T-helper 2 cell treated with Interferon-gamma antibody and Interleukin-4, amounts not matched to agents 5 μg/mL and 100 μg/mL, for 36 hours (primary cell): Measurements from ENCODE around the gene NUP214.

Experiments used
- DNase-seq: peaks from one replicate; pipeline ENCODE4 v3.0.0; 2021; ENCODE audit warnings: low spot score
- H3K27ac Mint-ChIP-seq: one replicate; pipeline ENCODE4 v1.8.0; 2021; ENCODE audit warnings: mild to moderate bottlenecking, mixed read lengths
- H3K27me3 Mint-ChIP-seq: one replicate; pipeline ENCODE4 v1.8.0; 2021; ENCODE audit warnings: low read depth, mixed read lengths
- H3K36me3 Mint-ChIP-seq: one replicate; pipeline ENCODE4 v1.8.0; 2021; ENCODE audit warnings: low read depth, mixed read lengths
- H3K4me1 Mint-ChIP-seq: one replicate; pipeline ENCODE4 v1.8.0; 2021; ENCODE audit warnings: low read depth, mixed read lengths
- H3K4me3 Mint-ChIP-seq: one replicate; pipeline ENCODE4 v1.8.0; 2022; ENCODE audit warnings: mild to moderate bottlenecking, moderate library complexity, mixed read lengths
- H3K9me3 Mint-ChIP-seq: one replicate; pipeline ENCODE4 v1.8.0; 2021; ENCODE audit warnings: mixed read lengths

Gene NUP214

DNA sequence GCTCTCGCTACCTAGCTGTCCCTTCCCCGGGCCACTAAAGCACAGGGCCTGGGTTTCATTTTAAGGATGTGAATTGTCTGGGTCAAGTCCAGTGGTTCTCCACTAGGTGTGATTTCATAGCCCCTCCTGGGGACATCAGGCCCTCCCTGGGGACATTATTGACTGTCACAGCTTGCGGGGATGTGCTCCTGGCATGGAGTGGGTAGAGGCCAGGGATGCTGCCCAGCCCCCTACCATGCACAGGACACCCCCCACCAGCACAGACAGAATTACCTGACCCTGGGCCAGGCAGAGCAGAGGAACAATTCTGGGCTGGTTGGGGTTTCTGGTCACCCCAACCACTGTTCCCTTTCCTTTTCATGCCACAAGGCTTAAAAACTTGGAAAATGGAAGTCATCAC, 146.8 kb downstream of the NUP214 start:
- Mint-ChIP-seq H3K36me3 (peaks cover 67% of the 10 kb centered on the region), H3K4me1 (peaks cover 41% of the 10 kb centered on the region), H3K27ac (peak overlapping the region; percentile 96), H3K9me3 (no peaks in the 10 kb centered on the region), H3K4me3 (peak overlapping the region; percentile 89), H3K27me3 (no peaks in the 10 kb centered on the region)
- no peak for DNase-seq

DNA sequence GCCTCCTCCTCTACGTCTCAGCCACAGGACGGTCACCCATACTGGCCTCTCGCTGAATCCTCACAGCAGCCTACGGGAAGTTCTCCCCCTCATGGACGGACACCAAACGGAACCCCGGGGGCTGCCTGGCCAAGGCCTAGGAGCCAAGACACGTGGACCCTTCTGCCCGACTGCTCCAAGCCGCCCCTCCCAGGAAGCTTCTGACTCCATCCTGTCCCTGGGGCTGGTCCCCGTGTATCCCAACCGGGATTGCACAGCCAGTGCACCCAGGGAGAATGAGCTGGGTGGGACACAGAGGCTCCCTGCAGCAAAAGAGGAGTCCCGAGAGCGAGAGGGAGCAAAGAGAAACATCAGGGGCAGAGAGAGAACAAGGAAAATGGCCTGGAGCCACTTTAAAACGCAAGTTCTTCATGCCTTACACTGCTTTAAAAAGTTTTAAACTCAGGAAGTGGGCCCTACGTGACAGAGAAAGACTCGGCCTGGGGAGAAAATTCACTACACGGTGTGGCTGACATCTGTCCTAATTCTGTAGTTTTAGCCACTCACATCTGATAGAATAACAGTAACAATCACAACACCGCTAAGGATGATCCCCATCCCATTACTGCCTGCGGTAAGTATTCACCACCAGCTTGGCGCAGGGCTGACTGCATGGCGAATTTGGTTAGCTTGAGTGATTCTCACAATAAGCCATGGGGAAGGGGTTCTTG, 147.9 kb downstream of the NUP214 start:
- Mint-ChIP-seq H3K4me1 (peaks cover 38% of the 10 kb centered on the region), H3K9me3 (no peaks in the 10 kb centered on the region), H3K36me3 (peaks cover 66% of the 10 kb centered on the region), H3K4me3 (peak overlapping the region; percentile 89), H3K27ac (peak overlapping the region; percentile 96), H3K27me3 (no peaks in the 10 kb centered on the region)
- no peak for DNase-seq

DNA sequence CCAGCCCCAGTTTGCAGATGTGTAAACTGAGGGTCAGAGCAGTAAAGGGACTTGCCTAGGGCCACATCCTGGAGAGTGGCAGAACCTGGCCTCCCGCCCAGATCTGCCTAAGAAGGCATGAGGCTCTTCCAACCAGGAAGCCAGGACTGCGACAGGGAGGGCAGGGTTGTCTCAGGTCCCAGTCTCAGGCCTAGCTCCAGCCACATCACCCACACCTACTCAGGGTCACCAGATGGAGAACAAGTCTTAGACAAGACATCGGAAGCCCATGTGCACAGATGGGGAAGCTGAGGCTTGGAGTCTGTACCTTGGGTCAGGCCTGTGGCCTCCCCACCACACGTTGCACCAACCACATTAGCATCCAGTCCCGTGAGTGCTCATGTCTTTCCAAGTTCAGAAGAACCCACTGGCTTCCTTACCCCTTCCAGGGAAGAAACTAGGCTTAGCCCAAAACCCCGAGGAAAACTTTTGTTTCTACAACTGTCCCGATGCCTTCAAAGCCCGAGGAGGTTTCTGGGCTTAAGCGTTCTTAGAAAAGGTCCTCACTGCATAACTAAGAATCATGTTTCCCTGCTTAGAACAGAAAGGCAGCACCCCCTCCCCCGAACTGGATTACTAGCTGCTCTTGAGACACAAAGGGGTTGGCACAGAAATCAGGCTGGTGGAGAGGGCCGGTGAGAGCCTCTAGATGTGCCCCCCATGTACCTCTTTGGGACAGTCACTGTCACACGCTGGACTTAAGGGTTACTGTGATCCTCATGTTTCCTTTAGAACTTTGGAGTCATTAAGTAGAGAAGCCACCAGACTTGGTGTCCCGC, 148.7 kb downstream of the NUP214 start:
- Mint-ChIP-seq H3K36me3 (peaks cover 64% of the 10 kb centered on the region), H3K27me3 (no peaks in the 10 kb centered on the region), H3K27ac (peak overlapping the region; percentile 96), H3K9me3 (no peaks in the 10 kb centered on the region), H3K4me1 (peaks cover 43% of the 10 kb centered on the region), H3K4me3 (peak overlapping the region; percentile 89)
- no peak for DNase-seq

DNA sequence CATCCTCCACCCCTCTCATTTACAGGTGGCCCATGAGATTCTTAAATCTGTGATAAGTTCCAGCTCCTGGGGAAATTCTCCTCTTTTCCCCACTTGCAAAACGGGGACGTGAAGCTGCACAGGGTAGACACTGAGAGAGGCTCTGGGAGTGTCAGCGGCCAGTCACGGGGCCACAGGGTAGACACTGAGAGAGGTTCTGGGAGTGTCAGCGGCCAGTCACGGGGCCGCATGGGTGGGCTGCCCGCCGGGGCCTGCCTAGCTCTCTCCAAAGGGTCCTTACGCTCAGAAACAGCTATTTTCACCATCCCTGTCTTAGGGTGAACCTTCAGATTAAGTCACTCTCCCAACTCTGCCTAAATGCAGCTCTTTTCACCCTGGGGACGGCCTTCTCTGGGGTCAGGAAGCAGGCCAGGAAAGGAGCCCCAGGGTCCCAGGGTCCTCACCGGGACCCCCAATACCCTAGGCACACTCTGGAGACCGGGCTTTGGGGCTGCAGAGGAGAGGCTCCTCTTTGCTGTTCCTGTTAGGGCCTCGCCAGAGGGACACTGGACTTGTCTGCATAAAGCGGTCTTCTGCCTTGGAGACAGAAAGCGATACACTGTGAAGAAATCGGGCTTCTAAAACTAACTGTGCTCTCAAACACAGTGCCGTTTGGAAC, 149.4 kb downstream of the NUP214 start:
- Mint-ChIP-seq H3K4me3 (peak overlapping the region; percentile 89), H3K27me3 (no peaks in the 10 kb centered on the region), H3K9me3 (no peaks in the 10 kb centered on the region), H3K27ac (peak overlapping the region; percentile 96), H3K36me3 (peaks cover 62% of the 10 kb centered on the region), H3K4me1 (peaks cover 40% of the 10 kb centered on the region)
- DNase-seq: no peak

DNA sequence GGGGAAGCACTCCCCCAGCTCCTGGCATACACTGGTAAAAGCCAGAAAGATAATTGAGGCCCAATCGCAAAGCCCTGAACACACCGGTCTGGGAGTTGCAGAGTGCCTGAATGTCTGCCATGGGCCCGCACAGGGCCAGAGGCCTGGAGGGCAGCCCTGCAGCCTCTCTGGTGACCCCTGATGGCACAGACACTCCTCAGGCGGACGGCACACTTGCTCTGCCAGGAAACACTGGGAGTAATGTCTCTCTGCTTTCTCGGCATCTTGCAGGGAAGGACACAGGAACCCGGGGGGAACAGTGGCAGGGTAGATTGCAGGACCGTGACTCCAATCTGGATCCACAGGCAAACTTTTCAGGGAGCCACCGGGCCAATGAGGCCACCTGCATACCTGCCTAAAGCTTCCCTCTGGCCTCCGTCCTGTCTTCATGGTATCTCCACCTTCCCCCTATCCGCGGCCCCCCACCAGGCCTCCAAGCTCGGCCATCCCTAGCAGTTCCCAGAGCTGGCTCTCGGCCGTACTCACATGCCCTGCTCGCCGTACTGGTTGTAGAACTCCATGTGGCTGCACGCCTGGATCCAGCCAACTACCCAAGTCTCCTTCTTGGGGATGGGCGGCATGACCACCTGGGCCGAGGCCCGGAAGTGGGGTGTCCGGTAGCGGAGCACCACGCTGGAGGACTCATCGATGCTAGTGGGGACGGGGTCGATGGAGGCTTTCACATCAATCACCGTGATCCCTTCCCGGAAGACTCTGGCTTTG, 150.1 kb downstream of the NUP214 start:
- peak overlapping the region; percentile 96 for H3K27ac Mint-ChIP-seq
- peaks cover 36% of the 10 kb centered on the region for H3K4me1 Mint-ChIP-seq
- H3K9me3 Mint-ChIP-seq: no peaks in the 10 kb centered on the region
- H3K36me3 Mint-ChIP-seq: peaks cover 56% of the 10 kb centered on the region
- no peaks in the 10 kb centered on the region for H3K27me3 Mint-ChIP-seq
- peak overlapping the region; percentile 89 for H3K4me3 Mint-ChIP-seq
- peak; percentile 46 for DNase-seq

GRCh38 chr9:131276094-131276888, 150.9 kb downstream of the NUP214 start, which contains the start of gene FAM78A:
TSS of gene FAM78A (minus strand) at chr9:131276510. CDS start at chr9:131276179, 331 bp downstream.
- peaks cover 30% of the 10 kb centered on the region for H3K4me1 Mint-ChIP-seq
- H3K36me3 Mint-ChIP-seq: peaks cover 48% of the 10 kb centered on the region
- peaks cover 4% of the 10 kb centered on the region for H3K27me3 Mint-ChIP-seq
- H3K4me3 Mint-ChIP-seq: peak within 1 kb of the TSS; percentile 89
- H3K27ac Mint-ChIP-seq: peak within 1 kb of the TSS; percentile 96
- H3K9me3 Mint-ChIP-seq: no peaks in the 10 kb centered on the region
- peak; percentile 49 for DNase-seq

DNA sequence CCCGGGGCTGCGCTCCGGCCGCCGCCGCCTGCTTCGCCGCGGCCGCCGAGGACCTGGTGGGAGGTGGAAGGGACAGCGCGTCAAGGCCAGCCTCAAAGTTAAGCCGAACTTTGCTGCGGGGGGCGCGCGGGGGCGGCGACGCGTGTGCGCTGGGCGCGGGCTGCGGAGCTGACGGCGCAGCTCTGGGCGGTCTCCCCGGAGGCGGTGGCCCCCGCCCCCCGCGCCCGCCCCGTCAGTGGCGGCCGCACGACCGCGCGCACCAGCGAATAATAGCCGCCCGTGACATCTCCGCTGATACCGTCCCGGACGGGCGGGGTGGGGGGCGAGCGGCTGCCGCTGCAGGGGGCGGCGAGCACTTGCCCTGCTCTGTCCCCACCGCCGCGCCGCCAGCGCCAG, 151.5 kb downstream of the NUP214 start:
- DNase-seq: peak; percentile 35
- Mint-ChIP-seq H3K4me3 (peak overlapping the region; percentile 29), H3K4me1 (peaks cover 26% of the 10 kb centered on the region), H3K36me3 (peaks cover 42% of the 10 kb centered on the region), H3K27me3 (peaks cover 9% of the 10 kb centered on the region), H3K9me3 (no peaks in the 10 kb centered on the region), H3K27ac (no peak overlapping the region)

DNA sequence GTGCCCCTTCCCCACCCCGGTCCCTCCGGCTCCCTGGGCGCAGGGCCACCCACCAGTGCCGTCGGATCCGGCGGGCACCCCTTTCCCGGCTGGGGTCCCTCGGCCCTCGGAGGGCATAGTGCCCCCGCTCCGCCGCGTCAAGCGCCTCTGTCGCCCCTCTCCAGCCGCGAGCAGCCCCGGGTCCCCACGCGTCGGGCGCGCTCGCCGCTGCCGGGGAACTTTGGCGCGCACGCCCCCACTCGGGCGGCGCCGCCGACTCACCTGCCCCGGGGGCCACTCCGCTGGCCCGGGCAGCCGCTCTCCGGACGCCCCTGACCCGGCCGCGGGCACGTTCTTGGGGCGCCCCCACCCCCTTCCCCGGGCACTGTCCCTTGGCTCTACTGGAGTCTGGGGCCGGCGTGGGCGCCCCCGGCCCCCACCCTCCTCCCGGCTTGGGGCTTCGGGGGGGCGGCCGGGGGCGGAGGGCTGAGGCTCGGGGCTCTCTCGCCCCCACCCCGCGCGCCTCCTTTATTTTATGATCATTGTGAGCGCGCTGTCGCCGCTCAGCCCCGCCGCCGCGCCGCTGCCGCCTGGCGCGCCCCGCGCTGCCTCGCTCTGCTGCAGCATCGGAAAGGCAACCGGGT, 152.0 kb downstream of the NUP214 start:
- H3K27ac Mint-ChIP-seq: no peak overlapping the region
- H3K36me3 Mint-ChIP-seq: peaks cover 37% of the 10 kb centered on the region
- peaks cover 26% of the 10 kb centered on the region for H3K4me1 Mint-ChIP-seq
- H3K4me3 Mint-ChIP-seq: peak overlapping the region; percentile 29
- peaks cover 14% of the 10 kb centered on the region for H3K27me3 Mint-ChIP-seq
- peak; percentile 30 for DNase-seq
- no peaks in the 10 kb centered on the region for H3K9me3 Mint-ChIP-seq

DNA sequence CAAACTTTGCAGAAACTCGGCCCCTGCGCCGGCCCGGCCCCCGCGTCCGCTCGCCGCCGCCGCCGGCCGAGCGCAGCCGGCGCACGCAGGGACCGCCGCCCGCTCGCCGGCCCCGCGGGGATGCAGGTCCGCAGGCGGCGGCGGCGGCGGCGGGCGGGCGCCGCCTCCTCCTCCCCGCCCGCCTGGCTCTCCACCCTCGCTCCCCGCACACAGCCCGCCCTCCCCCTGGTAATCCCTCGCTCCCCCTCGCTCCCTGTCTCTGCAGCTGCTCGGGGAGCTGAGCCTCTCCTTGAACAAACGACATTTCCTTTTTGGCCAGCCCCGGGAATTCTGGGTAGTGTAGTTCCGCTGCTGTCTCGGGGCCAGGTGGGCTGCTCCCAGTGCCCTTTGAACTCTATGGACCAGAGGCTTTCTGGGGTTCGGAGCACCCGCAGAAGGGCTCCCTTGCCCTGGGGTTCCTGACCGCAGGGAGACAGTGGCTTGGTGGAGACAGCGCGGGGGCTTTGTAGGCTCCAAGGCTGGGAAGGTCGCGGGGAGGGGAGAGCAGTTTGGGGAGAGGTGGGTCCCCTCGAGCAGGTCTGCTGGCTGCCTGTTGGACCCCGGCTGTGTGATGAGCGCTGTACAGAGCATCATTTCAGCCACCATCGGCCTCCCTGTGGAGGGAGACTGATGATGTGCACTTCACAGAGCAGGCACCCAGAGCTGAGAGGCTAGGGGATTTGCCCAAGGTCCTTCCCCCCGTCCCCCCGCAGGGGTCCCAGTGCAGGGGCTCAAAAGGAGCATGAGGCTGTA, 152.7 kb downstream of the NUP214 start:
- H3K36me3 Mint-ChIP-seq: peaks cover 33% of the 10 kb centered on the region
- peaks cover 15% of the 10 kb centered on the region for H3K27me3 Mint-ChIP-seq
- no peaks in the 10 kb centered on the region for H3K9me3 Mint-ChIP-seq
- DNase-seq: peak; percentile 71
- H3K27ac Mint-ChIP-seq: peak overlapping the region; percentile 94
- H3K4me3 Mint-ChIP-seq: peak overlapping the region; percentile 89
- peaks cover 23% of the 10 kb centered on the region for H3K4me1 Mint-ChIP-seq

- H3K4me1 Mint-ChIP-seq: peaks cover 21% of the 10 kb centered on the region
Measured at GRCh38 chr9:131278702-131279111, 153.3 kb downstream of the NUP214 start.

GRCh38 chr9:131279196-131279862, 153.9 kb downstream of the NUP214 start:
- H3K36me3 Mint-ChIP-seq: peaks cover 21% of the 10 kb centered on the region
- H3K27me3 Mint-ChIP-seq: peaks cover 27% of the 10 kb centered on the region
- no peak for DNase-seq
- H3K4me1 Mint-ChIP-seq: peaks cover 21% of the 10 kb centered on the region
- H3K9me3 Mint-ChIP-seq: no peaks in the 10 kb centered on the region
- peak overlapping the region; percentile 89 for H3K4me3 Mint-ChIP-seq
- peak overlapping the region; percentile 94 for H3K27ac Mint-ChIP-seq

More at GRCh38 chr9:131278702-131279111, 153.3 kb downstream of the NUP214 start:
- Mint-ChIP-seq H3K9me3 (no peaks in the 10 kb centered on the region), H3K4me3 (peak overlapping the region; percentile 89), H3K27ac (peak overlapping the region; percentile 94), H3K27me3 (peaks cover 21% of the 10 kb centered on the region), H3K36me3 (peaks cover 27% of the 10 kb centered on the region)
- DNase-seq: no peak
